NCI-H146 treated with DMSO at 0.1 percent for 48 hours (cell line): ENCODE measurements around the gene HCRTR1.
"Not testable (repeated sequence)": the region's sequence is repeated elsewhere in the genome, so short reads cannot be mapped to it uniquely, and the experiment has no call there.

Experiments
- DNase-seq: peaks from one replicate; lab custom pipeline; 2025; ENCODE audit not compliant: unreplicated experiment; lab: John Stamatoyannopoulos, UW

Gene HCRTR1

DNA sequence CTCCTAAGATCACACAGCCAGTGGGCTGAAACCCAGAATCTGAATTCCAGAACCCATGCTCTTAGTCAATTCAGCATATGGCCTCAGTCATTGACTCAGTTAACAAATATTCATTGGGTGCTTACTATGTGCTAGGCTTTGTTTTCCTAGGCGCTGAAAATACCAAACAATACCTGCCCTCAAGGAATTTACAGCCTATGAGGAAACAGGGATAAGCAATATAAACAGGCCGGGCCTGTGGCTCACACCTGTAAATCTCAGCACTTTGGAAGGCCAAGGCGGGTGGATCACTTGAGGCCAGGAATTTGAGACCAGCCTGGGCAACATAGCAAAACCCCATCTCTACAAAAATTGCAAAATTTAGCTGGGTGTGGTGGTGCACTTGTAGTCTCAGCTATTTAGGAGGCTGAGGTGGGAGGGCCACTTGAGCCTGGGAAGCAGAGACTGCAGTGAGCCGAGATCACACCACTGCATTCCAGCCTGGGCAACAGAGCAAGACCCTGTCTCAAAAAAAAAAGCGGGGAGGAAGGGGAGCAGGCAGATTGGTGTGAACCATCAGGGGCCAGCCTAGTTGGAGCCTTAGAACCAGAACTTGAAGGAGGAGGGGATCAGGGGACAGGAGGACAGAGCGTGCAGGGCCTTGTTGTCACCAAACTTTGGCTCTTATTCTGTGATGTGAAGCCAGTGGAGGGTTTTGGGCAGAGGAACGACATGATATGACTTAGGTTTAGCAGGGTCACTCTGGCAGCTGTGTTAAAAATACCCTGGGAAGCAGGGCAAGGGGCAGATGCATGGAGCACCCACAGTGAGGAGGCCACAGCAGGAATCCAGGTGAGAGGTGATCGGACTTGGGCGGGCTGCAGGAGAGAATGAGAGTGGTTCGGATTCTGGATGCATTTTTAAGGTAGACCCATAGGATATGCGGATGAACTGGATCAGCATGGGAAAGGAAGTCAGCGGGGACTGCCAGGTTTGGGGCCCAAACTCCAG lies 35.4 kb upstream of the HCRTR1 start:
- DNase-seq: no peak

DNA sequence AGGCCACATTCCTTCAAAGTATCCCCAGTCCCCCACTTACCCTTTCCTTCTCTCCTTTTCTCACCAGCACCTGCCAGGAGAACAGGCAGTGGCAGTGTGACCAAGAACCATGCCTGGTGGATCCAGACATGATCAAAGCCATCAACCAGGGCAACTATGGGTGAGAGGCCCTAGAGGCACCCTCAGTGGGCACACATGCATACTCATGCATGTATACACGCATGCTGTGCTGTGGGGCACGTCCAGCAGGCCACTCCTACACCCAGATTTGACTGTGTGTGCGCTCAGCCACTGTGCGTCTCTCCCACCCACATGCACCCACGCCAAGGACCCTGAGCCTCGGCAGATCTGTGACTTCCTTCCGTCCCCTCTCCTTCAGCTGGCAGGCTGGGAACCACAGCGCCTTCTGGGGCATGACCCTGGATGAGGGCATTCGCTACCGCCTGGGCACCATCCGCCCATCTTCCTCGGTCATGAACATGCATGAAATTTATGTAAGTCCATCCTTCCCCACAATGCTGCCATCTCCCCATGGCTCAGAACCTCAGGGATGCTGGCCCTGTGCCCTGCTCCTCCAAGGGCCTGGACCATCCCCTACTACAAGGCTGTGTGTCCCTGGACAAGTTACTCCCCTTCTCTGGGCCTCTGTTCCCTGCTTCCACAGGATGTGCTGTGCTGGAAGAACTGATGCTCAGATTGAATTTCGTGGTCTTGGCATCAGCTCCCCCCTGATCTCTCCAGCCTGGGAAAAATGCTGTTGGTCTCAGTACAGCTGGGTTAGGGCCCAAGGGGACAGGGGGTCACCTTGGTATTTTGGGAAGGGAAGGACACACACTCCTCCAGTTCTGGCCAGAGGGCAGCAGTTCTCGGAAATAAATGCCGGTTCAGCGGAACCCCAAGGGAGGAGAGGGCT lies 34.2 kb upstream of the HCRTR1 start:
- DNase-seq: no peak

GRCh38 chr1:31583995-31584868 lies 33.3 kb upstream of the HCRTR1 start:
- peak; percentile 40 for DNase-seq

- DNase-seq: no peak
Measured at GRCh38 chr1:31584869-31585735, 32.4 kb upstream of the HCRTR1 start.

DNA sequence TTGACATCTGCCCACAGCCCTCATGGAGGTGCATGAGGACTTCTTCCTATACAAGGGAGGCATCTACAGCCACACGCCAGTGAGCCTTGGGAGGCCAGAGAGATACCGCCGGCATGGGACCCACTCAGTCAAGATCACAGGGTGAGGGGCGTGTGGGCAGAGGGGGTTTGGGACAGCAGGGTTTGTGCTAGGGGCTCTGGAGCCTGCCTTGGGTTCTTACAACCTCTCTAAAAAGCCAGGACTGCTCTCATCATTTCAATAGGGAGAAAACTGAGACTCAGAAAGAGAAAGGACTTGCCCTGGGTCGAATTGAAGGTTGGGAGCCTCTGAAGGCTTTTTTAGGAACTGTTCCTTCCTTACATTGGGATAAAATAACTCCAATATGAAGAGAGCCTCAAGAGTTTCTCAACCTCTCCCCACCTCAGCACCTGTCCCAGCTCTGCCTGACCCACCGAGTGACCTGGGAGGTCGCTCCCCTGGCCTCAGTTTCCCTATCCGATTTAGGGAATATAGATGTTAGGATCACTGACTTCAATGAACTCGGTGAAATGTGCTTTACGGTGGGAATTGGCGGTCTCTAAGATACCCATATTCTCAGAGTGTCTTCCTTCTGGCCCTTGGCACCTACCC lies 31.6 kb upstream of the HCRTR1 start:
- no peak for DNase-seq

DNA sequence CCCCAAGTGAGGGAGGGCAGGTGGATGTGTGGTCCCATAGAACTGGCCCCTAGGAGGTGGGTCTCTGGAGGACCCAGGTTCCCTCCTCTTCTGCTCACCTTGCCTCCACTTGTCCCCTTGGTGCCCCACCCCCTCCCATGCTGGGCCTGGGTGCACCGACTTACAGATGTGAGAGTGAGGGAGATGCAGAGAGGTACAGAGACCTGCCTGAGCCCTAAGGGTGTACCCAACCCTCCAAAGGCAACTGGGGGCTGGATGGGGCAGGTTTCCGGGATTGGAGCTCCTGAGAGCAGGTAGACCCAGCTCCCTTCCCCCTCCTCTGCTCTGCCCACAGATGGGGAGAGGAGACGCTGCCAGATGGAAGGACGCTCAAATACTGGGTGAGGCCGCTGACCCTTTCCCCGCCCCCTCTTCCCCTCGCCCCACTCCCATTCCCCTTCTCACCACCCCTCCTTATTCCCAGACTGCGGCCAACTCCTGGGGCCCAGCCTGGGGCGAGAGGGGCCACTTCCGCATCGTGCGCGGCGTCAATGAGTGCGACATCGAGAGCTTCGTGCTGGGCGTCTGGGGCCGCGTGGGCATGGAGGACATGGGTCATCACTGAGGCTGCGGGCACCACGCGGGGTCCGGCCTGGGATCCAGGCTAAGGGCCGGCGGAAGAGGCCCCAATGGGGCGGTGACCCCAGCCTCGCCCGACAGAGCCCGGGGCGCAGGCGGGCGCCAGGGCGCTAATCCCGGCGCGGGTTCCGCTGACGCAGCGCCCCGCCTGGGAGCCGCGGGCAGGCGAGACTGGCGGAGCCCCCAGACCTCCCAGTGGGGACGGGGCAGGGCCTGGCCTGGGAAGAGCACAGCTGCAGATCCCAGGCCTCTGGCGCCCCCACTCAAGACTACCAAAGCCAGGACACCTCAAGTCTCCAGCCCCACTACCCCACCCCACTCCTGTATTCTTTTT lies 30.8 kb upstream of the HCRTR1 start:
- no peak for DNase-seq

DNA sequence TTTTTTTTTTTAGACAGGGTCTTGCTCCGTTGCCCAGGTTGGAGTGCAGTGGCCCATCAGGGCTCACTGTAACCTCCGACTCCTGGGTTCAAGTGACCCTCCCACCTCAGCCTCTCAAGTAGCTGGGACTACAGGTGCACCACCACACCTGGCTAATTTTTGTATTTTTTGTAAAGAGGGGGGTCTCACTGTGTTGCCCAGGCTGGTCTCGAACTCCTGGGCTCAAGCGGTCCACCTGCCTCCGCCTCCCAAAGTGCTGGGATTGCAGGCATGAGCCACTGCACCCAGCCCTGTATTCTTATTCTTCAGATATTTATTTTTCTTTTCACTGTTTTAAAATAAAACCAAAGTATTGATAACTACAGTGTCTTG lies 30.2 kb upstream of the HCRTR1 start:
- DNase-seq: not testable (repeated sequence)

DNA sequence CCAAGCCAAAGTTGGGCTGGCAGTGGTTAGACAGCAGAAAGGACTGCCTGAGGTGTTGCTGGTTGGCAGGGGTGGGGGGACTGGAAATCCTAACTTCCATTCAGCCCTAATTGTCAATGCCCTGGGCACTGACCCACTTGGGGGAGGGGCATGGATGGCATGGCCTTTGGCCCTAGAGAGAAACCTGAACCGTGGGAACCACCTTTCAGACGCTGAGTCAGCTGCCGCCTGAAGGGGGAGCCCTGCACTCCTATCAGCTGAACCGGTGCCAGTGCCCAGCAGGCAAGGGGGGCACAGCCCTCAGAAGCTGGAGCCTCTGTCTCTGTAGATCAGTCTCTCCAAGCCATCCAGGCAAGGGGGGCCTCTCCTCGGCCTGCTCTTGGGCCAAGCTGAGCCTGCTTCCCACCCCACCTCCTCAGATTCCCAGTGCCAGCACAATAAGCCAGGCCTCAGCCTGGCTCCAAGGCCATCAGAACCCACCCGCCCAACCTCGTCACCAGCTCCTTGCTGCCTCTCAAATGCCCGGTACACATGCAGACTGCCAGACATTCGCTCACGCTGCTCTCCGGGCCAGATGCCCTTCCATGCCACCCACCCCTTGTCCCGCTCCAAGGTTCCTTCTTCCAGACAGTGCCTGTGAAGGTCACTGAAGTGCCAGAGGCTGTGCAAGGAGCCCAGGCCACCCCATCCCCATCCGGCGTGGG lies 29.6 kb upstream of the HCRTR1 start:
- DNase-seq: no peak

DNA sequence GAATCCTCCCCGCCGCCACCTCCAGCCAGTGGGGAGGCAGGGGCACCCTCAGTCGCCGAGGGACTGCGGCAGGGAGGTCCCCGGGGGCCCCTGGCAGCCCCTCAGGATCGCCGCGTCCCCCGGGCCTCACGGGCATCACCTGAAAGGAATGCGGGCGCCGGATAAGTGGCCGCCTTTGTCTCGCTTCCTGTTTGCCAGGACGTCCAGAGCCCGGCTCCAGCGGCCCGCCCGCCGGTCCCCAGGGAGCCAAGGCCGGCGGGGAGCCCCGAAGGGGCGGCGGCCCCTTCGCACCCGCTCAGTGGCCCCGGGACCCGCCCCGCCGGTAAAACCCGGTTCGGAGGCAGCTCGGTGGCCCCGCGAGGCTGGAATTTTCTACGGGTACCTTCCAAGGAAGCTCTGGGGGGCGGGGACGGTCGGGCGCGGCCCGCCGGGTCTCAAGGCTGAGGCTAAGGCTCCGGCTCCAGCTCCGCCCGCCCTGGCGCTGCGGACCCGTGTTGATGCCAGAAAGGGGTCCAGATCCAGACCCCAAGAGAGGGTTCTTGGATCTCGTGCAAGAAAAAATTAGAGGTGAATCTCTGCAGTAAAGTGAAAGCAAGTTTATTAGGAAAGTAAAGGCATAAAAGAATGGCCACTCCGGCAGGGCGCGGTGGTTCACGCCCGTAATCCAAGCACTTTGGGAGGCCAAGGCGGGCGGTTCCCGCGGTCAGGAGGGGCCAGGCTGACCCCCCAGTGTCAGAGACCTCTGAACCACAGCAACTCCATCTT lies 28.6 kb upstream of the HCRTR1 start:
- DNase-seq: no peak

DNA sequence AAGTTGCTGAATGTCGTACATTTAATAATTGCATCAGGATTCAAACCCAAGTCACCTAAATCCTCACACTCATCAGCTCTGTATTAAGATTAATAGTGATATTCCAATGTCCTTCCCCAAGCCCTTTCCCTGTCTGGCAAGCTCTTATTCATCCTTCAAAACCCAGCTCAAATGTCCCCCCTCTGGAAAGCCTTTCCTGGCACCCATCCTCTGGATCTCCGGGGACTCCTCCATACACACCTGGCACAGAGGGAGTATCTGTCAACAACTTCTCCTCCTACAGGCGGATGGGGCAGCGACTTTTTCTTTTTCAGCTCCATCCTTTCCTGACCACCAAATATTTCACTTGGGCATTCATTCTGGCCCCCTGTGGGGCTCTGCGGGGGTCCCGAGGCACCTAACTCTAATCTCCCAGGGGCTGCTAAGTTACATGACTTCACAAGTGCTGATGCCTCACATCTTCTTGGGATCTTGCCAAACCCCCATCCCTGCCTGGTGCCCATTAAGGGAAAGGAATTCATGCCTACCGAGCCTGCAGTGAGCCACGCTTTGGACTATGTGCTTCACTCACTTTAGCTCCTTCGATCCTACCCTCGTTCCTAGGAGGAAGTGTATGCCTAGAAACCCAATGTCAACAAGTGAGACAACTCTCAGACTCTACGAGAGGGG lies 25.9 kb upstream of the HCRTR1 start:
- DNase-seq: no peak

DNA sequence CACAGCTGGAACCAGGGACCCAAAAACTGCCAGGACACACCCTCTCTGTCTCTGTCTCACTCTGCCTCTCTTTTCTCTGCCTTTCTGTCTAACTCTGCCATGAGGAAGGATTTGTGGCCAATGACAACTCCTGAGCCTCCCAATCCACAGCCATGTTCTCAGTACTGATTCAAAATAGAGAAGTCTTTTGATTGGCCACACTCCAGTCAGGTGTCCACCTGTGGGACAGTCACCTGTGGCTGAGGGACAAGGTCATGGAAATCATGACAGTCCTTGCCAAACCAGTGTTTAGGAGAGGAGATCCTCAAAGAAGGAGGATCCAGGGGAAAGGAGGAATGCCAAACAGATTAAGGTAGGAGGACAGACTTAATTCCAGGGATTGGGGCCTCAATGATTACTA lies 25.4 kb upstream of the HCRTR1 start:
- no peak for DNase-seq

DNA sequence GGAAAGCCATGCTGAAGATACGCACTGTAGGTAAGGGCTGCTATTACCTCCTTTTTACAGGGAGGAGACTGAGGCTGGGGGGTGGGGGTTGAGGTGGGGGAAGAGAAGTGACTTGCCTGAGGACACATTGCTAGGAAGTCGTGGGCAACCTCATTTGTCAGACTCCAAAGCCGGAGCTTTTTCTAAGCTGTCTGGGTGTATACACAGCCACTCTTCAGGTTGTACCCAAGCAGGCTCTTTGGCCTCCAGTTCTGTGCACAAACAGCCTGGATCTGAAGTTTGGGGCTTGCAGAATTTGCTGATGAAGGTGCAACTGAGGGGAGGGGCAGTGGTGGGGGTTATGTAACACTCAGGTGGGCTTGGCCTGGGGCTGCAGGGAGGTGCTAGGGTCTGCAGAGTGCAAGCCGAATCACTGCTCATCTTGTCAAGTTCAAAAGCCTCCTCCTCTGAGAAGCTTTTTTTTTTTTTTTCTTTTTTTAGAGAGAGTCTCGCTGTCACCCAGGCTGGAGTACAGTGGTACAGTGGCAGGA lies 24.3 kb upstream of the HCRTR1 start:
- DNase-seq: no peak

GRCh38 chr1:31593770-31594632 lies 23.5 kb upstream of the HCRTR1 start:
- peak; percentile 17 for DNase-seq

DNA sequence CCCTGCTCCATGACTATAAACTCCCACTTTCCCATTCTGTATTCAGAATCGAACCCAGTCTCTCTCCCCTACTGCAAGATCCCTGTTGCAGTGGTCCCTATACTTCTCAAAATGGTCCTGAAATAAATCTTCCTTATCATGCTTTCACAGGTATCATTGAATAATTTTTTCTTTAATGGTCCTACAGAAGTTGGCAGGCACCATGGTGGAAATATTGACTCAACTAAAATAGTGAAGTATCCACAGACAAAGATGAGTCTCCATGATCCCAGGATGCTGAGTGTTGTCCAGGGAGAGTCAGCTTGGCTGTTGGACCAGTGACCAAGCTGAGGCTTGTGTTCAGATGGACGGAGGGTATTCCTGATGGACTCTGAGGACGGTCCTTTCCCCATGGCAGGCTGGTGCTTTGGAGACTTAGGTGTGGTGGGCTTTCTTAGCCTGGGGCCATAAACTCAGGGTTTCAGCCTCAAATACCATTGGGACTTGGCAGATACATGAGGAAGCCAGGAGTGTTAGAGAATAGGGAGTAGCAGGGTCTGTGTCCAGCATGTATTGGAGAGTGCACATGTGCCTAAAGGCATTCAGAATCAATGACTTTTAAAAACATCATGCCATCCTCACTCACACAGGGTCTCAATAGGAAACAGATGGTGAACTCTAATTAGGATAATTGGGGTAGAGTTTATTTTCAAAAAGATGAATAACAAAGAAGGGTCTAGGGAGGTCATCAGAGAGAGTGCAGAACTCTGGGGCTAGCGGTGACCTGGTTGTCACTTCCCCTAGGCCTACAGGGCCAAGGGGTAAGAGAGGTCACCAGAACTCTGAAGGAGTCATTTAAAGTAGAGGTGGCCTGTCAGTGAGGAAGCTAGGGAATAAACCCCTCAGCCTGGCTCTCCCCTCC lies 21.4 kb upstream of the HCRTR1 start:
- DNase-seq: no peak
